IMR-90 (cell line): ENCODE data around the gene ASF1B. TPM values are rescaled to one million over a fixed set of nuclear protein-coding genes. Genes with fewer than 3 reads are reported as not detected.

Source experiments
- ATAC-seq: fragments of 200-7000 bp; cut with Tn5 transposase; 2 replicates; pipeline ENCODE4 v1.9.1; 2020; ENCODE audit warnings: low read depth, mild to moderate bottlenecking, moderate library complexity
- BruUV-seq: library from RNA; stranded (reverse); fragments of 400-500 nt; replicated peaks from 2 replicates; lab custom pipeline; 2021; lab: Mats Ljungman, UMichigan
- CTCF ChIA-PET: fragments of 300-600 bp; formaldehyde crosslinking; extraction: SDS; loops from one replicate; lab custom pipeline; 2021; ENCODE audit warnings: antibody characterized with exemption; lab: Yijun Ruan, JAX
- POLR2A ChIA-PET: fragments of 300-600 bp; sonication (Branson Sonifier 250); formaldehyde crosslinking; loops from one replicate; lab custom pipeline; 2022; ENCODE audit warnings: antibody characterized with exemption; ENCODE audit not compliant: unreplicated experiment; lab: Charles Lee
- DNase-seq: peaks from one replicate; pipeline ENCODE4 v3.0.0; 2013
- H2AFZ ChIP-seq: replicated peaks from 2 replicates; pipeline ENCODE3; 2013; ENCODE audit warnings: low read length, mild to moderate bottlenecking; ENCODE audit not compliant: poor library complexity
- H2AK5ac ChIP-seq: 2 replicates; pipeline ENCODE4 v1.6.1; 2013; ENCODE audit warnings: low read depth, low read length, inconsistent platforms
- H2AK9ac ChIP-seq: replicated peaks from 2 replicates; pipeline ENCODE3; 2013; ENCODE audit warnings: mild to moderate bottlenecking, low read depth, low read length, moderate library complexity; ENCODE audit not compliant: poor library complexity
- H2BK120ac ChIP-seq: 2 replicates; pipeline ENCODE4 v1.6.1; 2013; ENCODE audit warnings: low read depth, low read length, inconsistent platforms
- H2BK15ac ChIP-seq: 3 replicates; pipeline ENCODE4 v1.6.1; 2013; ENCODE audit warnings: low read depth, low read length, inconsistent platforms
- H2BK20ac ChIP-seq: 2 replicates; pipeline ENCODE4 v1.6.1; 2013; ENCODE audit warnings: low read depth, mild to moderate bottlenecking, inconsistent platforms, low read length, moderate library complexity
- H2BK5ac ChIP-seq: 2 replicates; pipeline ENCODE4 v1.6.1; 2013; ENCODE audit warnings: mild to moderate bottlenecking, low read depth, low read length, inconsistent platforms; ENCODE audit not compliant: poor library complexity, severe bottlenecking
- H3K14ac ChIP-seq: replicated peaks from 2 replicates; pipeline ENCODE4 v1.6.1; 2013; ENCODE audit warnings: low read depth, low read length, inconsistent platforms
- H3K18ac ChIP-seq: 2 replicates; pipeline ENCODE4 v1.6.1; 2013; ENCODE audit warnings: low read depth, low read length, control low read depth
- H3K23ac ChIP-seq: 2 replicates; pipeline ENCODE4 v1.6.1; 2013; ENCODE audit warnings: low read depth, low read length, inconsistent platforms
- H3K27ac ChIP-seq: 2 replicates; pipeline ENCODE4 v1.5.1; 2013; ENCODE audit warnings: mild to moderate bottlenecking, control low read depth, low read length; ENCODE audit not compliant: insufficient read depth
- H3K27me3 ChIP-seq: 2 replicates; pipeline ENCODE4 v1.6.1; 2013; ENCODE audit warnings: low read length; ENCODE audit not compliant: control insufficient read depth, insufficient read depth
- H3K36me3 ChIP-seq: 2 replicates; pipeline ENCODE4 v1.6.1; 2013; ENCODE audit warnings: low read length, mixed read lengths; ENCODE audit not compliant: control insufficient read depth, insufficient read depth
- H3K4ac ChIP-seq: 2 replicates; pipeline ENCODE4 v1.6.1; 2013; ENCODE audit warnings: low read depth, low read length, inconsistent platforms
- H3K4me1 ChIP-seq: 2 replicates; pipeline ENCODE4 v1.6.1; 2013; ENCODE audit warnings: low read length, mixed read lengths; ENCODE audit not compliant: control insufficient read depth, insufficient read depth
- H3K4me2 ChIP-seq: 2 replicates; pipeline ENCODE4 v1.6.1; 2013; ENCODE audit warnings: low read depth, mild to moderate bottlenecking, control low read depth, low read length, moderate library complexity
- H3K4me3 ChIP-seq: 2 replicates; pipeline ENCODE4 v1.5.1; 2013; ENCODE audit warnings: low read depth, mild to moderate bottlenecking, control low read depth, low read length, moderate library complexity; ENCODE audit not compliant: insufficient read depth
- H3K56ac ChIP-seq: 2 replicates; pipeline ENCODE4 v1.6.1; 2013; ENCODE audit warnings: low read length, inconsistent platforms; ENCODE audit not compliant: insufficient read depth; ENCODE audit errors: extremely low read depth
- H3K79me1 ChIP-seq, 2 experiments: 2 replicates each; pipeline ENCODE4 v1.6.1; 2013; ENCODE audit warnings: low read length in 2 of 2, inconsistent platforms in 1 of 2, low read depth in 1 of 2
- H3K9ac ChIP-seq: 2 replicates; pipeline ENCODE4 v1.6.1; 2013; ENCODE audit warnings: low read depth, low read length, control low read depth
- H3K9me1 ChIP-seq: 2 replicates; pipeline ENCODE4 v1.6.1; 2013; ENCODE audit warnings: low read length, inconsistent platforms; ENCODE audit not compliant: insufficient read depth
- H3K9me3 ChIP-seq: 2 replicates; pipeline ENCODE4 v1.6.1; 2013; ENCODE audit warnings: low read length; ENCODE audit not compliant: control insufficient read depth, insufficient read depth
- H4K20me1 ChIP-seq: 2 replicates; pipeline ENCODE4 v1.6.1; 2013; ENCODE audit warnings: low read length, inconsistent platforms; ENCODE audit not compliant: insufficient read depth
- H4K5ac ChIP-seq: 2 replicates; pipeline ENCODE4 v1.6.1; 2013; ENCODE audit warnings: mild to moderate bottlenecking, low read depth, low read length, control low read depth
- H4K8ac ChIP-seq, 2 experiments: 2 replicates each; pipeline ENCODE4 v1.6.1; 2013; ENCODE audit warnings: low read depth in 2 of 2, low read length in 2 of 2, control low read depth in 1 of 2, inconsistent platforms in 1 of 2
- H4K91ac ChIP-seq: 2 replicates; pipeline ENCODE4 v1.6.1; 2013; ENCODE audit warnings: low read depth, low read length, inconsistent platforms; ENCODE audit not compliant: insufficient read depth
- BHLHE40 ChIP-seq: fragments of 150-350 bp; IDR thresholded peaks from 2 replicates; pipeline ENCODE4 v1.6.1; 2016; ENCODE audit warnings: mild to moderate bottlenecking, low read depth, low read length
- CEBPB ChIP-seq: IDR thresholded peaks from 2 replicates; pipeline ENCODE4 v1.6.1; 2012; ENCODE audit warnings: low read depth, low read length, improper control_type of control experiment
- CHD1 ChIP-seq: IDR thresholded peaks from 2 replicates; pipeline ENCODE4 v1.6.1; 2012; ENCODE audit warnings: low read depth, low read length, improper control_type of control experiment
- CTCF ChIP-seq: conservative IDR thresholded peaks from 2 replicates; pipeline ENCODE4 v1.5.1; 2012; ENCODE audit warnings: mild to moderate bottlenecking, low read depth, low read length, improper control_type of control experiment
- ELK1 ChIP-seq: fragments of 150-350 bp; IDR thresholded peaks from 2 replicates; pipeline ENCODE4 v1.6.1; 2016; ENCODE audit warnings: low read depth, mild to moderate bottlenecking, low read length, moderate library complexity, borderline replicate concordance
- FOS ChIP-seq: fragments of 150-350 bp; IDR thresholded peaks from 2 replicates; pipeline ENCODE4 v1.6.1; 2016; ENCODE audit warnings: low read depth, low read length
- MAFK ChIP-seq: IDR thresholded peaks from 2 replicates; pipeline ENCODE4 v1.6.1; 2012; ENCODE audit warnings: low read depth, low read length, improper control_type of control experiment
- MAZ ChIP-seq: IDR thresholded peaks from 2 replicates; pipeline ENCODE4 v1.6.1; 2012; ENCODE audit warnings: low read depth, mild to moderate bottlenecking, low read length, improper control_type of control experiment, moderate library complexity, borderline replicate concordance
- MXI1 ChIP-seq: IDR thresholded peaks from 2 replicates; pipeline ENCODE4 v1.6.1; 2012; ENCODE audit warnings: low read depth, mild to moderate bottlenecking, low read length, moderate library complexity, borderline replicate concordance
- NFE2L2 ChIP-seq: fragments of 150-350 bp; IDR thresholded peaks from 2 replicates; pipeline ENCODE4 v1.6.1; 2016; ENCODE audit warnings: low read depth, mild to moderate bottlenecking, low read length
- POLR2A ChIP-seq: IDR thresholded peaks from 2 replicates; pipeline ENCODE4 v1.6.1; 2012; ENCODE audit warnings: mild to moderate bottlenecking, low read depth, low read length
- RAD21 ChIP-seq: IDR thresholded peaks from 2 replicates; pipeline ENCODE4 v1.6.1; 2012; ENCODE audit warnings: low read length, improper control_type of control experiment
- RCOR1 ChIP-seq: IDR thresholded peaks from 2 replicates; pipeline ENCODE4 v1.6.1; 2012; ENCODE audit warnings: mild to moderate bottlenecking, low read length, improper control_type of control experiment; ENCODE audit not compliant: insufficient replicate concordance
- RFX5 ChIP-seq: IDR thresholded peaks from 2 replicates; pipeline ENCODE4 v1.8.0; 2012; ENCODE audit warnings: low read depth, mild to moderate bottlenecking, low read length, moderate library complexity
- SMC3 ChIP-seq: fragments of 150-350 bp; IDR thresholded peaks from 2 replicates; pipeline ENCODE4 v1.6.1; 2016; ENCODE audit warnings: low read depth, mild to moderate bottlenecking, antibody characterized with exemption, low read length, moderate library complexity
- USF2 ChIP-seq: fragments of 150-350 bp; IDR thresholded peaks from 2 replicates; pipeline ENCODE4 v1.6.1; 2017; ENCODE audit warnings: mild to moderate bottlenecking, antibody characterized with exemption, low read length, low read depth
- WGBS, 2 experiments: methylation state at CpG; one replicate each; pipeline versions ENCODE4 v1.1.5 to v1.1.7; 2013; ENCODE audit warnings: missing lambda C conversion rate in 2 of 2; ENCODE audit not compliant: insufficient read length in 1 of 2; ENCODE audit errors: extremely low coverage in 2 of 2; 5-methylcytosine and 5-hydroxymethylcytosine counted together
- dilution Hi-C: fragments of 300-500 bp; cut with HindIII; formaldehyde crosslinking; loops from one replicate; pipeline ENCODE4 v1.14.3; 2018; ENCODE audit warnings: low sequenced_read_pairs; ENCODE audit not compliant: unreplicated experiment
- in situ Hi-C: fragments of 300-500 bp; cut with MboI; formaldehyde crosslinking; loops from 3 replicates; pipeline ENCODE4 v1.14.3; 2019; ENCODE audit warnings: low sequenced_read_pairs, inconsistent platforms, mixed read lengths
- intact Hi-C: fragments of 100-400 bp; cut with micrococcal nuclease; formaldehyde crosslinking; loops from 2 replicates; pipeline ENCODE4 v1.10.0; 2022
- polyA plus RNA-seq, 3 experiments: library from polyadenylated mRNA; depleted of rRNA; stranded (reverse); fragments of >200 nt; gene quantifications; 2 replicates each; pipeline ENCODE4 v1.2.3, GENCODE V29; 2012; ENCODE audit warnings: low replicate concordance in 1 of 3
- total RNA-seq: library from RNA; depleted of rRNA; stranded (reverse); fragments of >200 nt; gene quantifications from 2 replicates; pipeline ENCODE4 v1.2.3, GENCODE V29; 2012

The ASF1B gene
- total and polyA plus RNA-seq, 2 of the 4 experiments (the other 2 are of a cell fraction), result 10.4 to 12.1 TPM

- dilution Hi-C loops (no loop called here), in situ Hi-C loops (no loop called here)
Observed at GRCh38 chr19:14161305-14161704, 24.9 kb upstream of the ASF1B start.

More at GRCh38 chr19:14161305-14161704, 24.9 kb upstream of the ASF1B start:
- BruUV-seq, result no TSS peak
- ATAC-seq (no peak), DNase-seq (no peak)
- Histone ChIP-seq H2BK20ac (no peak overlapping the region), H3K4me2 (no peak overlapping the region), H4K8ac (no peak overlapping the region), H3K9me3 (no peaks in the 10 kb centered on the region), H3K4ac (no peak overlapping the region), H4K91ac (no peak overlapping the region), H3K4me1 (no peaks in the 10 kb centered on the region), H3K9ac (no peak overlapping the region), H3K14ac (no peak overlapping the region), H3K18ac (no peak overlapping the region), H4K20me1 (no peaks in the 10 kb centered on the region), H3K9me1 (no peaks in the 10 kb centered on the region), H2AK9ac (no peak overlapping the region), H3K4me3 (no peak overlapping the region), H3K27ac (no peak overlapping the region), H2AFZ (no peak overlapping the region), H3K23ac (no peak overlapping the region), H2BK120ac (no peak overlapping the region), H3K56ac (no peak overlapping the region), H2AK5ac (no peak overlapping the region), H3K27me3 (peaks cover 3% of the 10 kb centered on the region; the same call in 1 of the 2 replicates), H2BK5ac (no peak overlapping the region), H2BK15ac (no peak overlapping the region), H3K79me1 (no peaks in the 10 kb centered on the region), H4K5ac (no peak overlapping the region), H3K36me3 (peaks cover 9% of the 10 kb centered on the region)
- TF ChIP-seq MAFK, result no peak
- TF ChIP-seq ELK1, result no peak
- no peak for TF ChIP-seq BHLHE40
- no peak for TF ChIP-seq RCOR1
- no peak for TF ChIP-seq RAD21
- no peak for TF ChIP-seq SMC3
- no peak for TF ChIP-seq MXI1
- no peak for TF ChIP-seq FOS
- no peak for TF ChIP-seq CHD1
- TF ChIP-seq RFX5, result no peak
- no peak for TF ChIP-seq CTCF
- no peak for TF ChIP-seq NFE2L2
- no peak for TF ChIP-seq USF2
- TF ChIP-seq MAZ, result no peak
- no peak for TF ChIP-seq CEBPB
- TF ChIP-seq POLR2A, result no peak
- POLR2A ChIA-PET, result no interaction called here
- CTCF ChIA-PET, result no interaction called here
- intact Hi-C loops, result no loop called here
- 95% methylated on average over 9 of the region's 19 CpGs; no CpG with 5 or more reads in 1 of the 2 experiments for WGBS, 2 experiments
